ENCODE data around the gene CCL2. TPM values are rescaled to one million over a fixed set of nuclear protein-coding genes. Genes with fewer than 3 reads are reported as not detected.

Gene CCL2
- total and polyA plus RNA-seq, 2 of the 8 experiments (the other 6 are each of a cell fraction or from before 2014, with no cell fraction given), result 3.0 to 3.7 TPM

GRCh38 chr17:34287875-34288274 lies 32.8 kb downstream of the CCL2 start (continued):
- TF ChIP-seq YY1 (IDR thresholded peaks at IDR 0.05; ENCODE audit: low read depth, low read length) (no peak), CHD2 (IDR thresholded peaks at IDR 0.05; ENCODE audit: low read length) (no peak), CTBP2 (IDR thresholded peaks at IDR 0.05; ENCODE audit: borderline replicate concordance, insufficient read depth, insufficient read length, low read length) (no peak), MAFK (IDR thresholded peaks at IDR 0.05; ENCODE audit: low read depth, low read length) (no peak)
